Fibroblast of lung (primary cell): ENCODE data around the gene SPOCK1.

Experiments used
- EZH2 ChIP-seq: IDR thresholded peaks from 2 replicates; pipeline ENCODE4 v1.5.1; 2012; ENCODE audit warnings: low read length, control low read depth, mild to moderate bottlenecking; ENCODE audit errors: missing control alignments
- TF ChIP-seq, protein P1 (sequence below), 2 donors: IDR thresholded peaks in 1 of 2; conservative IDR thresholded peaks in 1 of 2; 1 replicate in 1 of 2; 2 replicates in 1 of 2; pipeline ENCODE4 v1.5.1; 2011 to 2012; ENCODE audit warnings: low read length in 2 of 2, control low read depth in 1 of 2, inconsistent platforms in 1 of 2, low read depth in 1 of 2, mild to moderate bottlenecking in 1 of 2

DNA sequence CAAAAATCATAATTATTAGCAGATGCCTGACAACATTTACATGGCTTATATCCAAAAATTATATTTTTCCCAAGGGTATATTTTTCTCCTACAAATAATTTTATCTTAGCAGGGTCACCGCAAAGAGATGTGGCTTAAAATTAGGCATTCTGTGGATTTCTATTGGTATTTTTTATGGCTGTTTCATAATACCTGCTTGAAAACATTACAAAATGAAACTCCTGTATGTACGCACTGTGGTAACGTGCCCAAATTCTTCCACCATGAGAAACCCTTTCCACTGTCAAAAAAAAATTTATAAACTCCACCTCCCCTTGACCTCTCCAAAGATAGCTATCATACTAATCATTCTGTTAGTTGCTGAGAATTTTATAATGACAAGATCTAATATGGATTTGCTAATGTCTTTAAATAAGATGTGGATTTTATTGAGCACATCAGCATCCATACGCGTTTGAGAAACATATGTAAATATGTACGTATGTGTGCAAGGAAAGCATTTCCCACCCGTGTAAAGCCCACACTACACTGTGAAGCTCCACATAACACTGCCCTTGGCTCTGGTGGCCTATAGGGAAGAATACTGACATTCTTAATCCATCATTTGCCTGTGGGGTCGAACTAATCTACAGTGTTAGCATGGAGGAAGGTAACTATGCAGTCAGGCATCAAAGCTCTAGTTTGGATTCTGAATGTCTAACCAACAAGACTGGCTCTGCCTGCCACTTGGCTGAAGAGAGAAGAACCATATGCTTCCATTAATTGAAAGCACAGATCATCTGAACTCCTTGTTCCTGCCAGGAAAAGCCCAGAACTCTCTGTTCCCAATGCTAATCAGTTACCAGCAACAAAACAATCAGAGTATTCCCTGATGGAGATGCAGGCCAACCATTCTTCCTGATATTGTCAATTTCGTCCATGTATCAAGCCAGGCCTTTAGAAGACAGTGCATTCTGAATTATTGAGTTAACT is 244.7 kb downstream of the SPOCK1 start:
- TF ChIP-seq, protein P1, sequence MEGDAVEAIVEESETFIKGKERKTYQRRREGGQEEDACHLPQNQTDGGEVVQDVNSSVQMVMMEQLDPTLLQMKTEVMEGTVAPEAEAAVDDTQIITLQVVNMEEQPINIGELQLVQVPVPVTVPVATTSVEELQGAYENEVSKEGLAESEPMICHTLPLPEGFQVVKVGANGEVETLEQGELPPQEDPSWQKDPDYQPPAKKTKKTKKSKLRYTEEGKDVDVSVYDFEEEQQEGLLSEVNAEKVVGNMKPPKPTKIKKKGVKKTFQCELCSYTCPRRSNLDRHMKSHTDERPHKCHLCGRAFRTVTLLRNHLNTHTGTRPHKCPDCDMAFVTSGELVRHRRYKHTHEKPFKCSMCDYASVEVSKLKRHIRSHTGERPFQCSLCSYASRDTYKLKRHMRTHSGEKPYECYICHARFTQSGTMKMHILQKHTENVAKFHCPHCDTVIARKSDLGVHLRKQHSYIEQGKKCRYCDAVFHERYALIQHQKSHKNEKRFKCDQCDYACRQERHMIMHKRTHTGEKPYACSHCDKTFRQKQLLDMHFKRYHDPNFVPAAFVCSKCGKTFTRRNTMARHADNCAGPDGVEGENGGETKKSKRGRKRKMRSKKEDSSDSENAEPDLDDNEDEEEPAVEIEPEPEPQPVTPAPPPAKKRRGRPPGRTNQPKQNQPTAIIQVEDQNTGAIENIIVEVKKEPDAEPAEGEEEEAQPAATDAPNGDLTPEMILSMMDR (conservative IDR thresholded peaks at IDR 0.05 in 1 of 2, IDR thresholded peaks at IDR 0.05 in 1 of 2; ENCODE audit: low read depth in 1 of 2, low read length in 2 of 2) = no peak
- no peak for TF ChIP-seq EZH2
